ENCODE measurements around the gene XXYLT1.

DNA sequence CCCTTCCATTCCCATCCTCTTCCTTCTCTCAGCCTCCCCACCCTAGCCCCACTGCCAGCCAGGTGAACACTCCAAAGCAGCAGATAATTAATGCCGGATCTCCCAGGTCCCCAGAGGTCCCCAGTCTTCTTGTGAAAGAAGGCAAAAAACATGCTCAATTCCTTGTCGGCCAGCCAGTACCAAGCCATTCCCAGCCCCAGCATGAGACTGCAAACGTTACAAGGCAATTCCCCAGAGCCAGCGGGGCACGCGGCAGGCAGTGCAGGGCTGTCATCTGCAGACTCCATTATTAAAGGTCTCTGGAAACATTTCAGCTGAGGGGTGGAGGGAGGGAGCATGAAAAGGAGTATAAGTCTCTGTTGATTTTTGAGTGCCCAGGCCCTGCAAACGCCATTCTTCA lies 117.8 kb downstream of the XXYLT1 start:
- TF ChIP-seq, protein P1, sequence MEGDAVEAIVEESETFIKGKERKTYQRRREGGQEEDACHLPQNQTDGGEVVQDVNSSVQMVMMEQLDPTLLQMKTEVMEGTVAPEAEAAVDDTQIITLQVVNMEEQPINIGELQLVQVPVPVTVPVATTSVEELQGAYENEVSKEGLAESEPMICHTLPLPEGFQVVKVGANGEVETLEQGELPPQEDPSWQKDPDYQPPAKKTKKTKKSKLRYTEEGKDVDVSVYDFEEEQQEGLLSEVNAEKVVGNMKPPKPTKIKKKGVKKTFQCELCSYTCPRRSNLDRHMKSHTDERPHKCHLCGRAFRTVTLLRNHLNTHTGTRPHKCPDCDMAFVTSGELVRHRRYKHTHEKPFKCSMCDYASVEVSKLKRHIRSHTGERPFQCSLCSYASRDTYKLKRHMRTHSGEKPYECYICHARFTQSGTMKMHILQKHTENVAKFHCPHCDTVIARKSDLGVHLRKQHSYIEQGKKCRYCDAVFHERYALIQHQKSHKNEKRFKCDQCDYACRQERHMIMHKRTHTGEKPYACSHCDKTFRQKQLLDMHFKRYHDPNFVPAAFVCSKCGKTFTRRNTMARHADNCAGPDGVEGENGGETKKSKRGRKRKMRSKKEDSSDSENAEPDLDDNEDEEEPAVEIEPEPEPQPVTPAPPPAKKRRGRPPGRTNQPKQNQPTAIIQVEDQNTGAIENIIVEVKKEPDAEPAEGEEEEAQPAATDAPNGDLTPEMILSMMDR (IDR thresholded peaks at IDR 0.05 in 2 of 3, conservative IDR thresholded peaks at IDR 0.05 in 1 of 3; ENCODE audit: borderline replicate concordance in 1 of 3, insufficient read depth in 1 of 3, low read depth in 2 of 3, low read length in 2 of 3), result no peak
- TF ChIP-seq, protein P2, sequence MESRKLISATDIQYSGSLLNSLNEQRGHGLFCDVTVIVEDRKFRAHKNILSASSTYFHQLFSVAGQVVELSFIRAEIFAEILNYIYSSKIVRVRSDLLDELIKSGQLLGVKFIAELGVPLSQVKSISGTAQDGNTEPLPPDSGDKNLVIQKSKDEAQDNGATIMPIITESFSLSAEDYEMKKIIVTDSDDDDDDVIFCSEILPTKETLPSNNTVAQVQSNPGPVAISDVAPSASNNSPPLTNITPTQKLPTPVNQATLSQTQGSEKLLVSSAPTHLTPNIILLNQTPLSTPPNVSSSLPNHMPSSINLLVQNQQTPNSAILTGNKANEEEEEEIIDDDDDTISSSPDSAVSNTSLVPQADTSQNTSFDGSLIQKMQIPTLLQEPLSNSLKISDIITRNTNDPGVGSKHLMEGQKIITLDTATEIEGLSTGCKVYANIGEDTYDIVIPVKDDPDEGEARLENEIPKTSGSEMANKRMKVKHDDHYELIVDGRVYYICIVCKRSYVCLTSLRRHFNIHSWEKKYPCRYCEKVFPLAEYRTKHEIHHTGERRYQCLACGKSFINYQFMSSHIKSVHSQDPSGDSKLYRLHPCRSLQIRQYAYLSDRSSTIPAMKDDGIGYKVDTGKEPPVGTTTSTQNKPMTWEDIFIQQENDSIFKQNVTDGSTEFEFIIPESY (IDR thresholded peaks at IDR 0.05; ENCODE audit: extremely low read depth, insufficient replicate concordance, low read length), result no peak
- no peak for TF ChIP-seq SIN3A (IDR thresholded peaks at IDR 0.05; ENCODE audit: low read depth)
- no peak for TF ChIP-seq CEBPB (IDR thresholded peaks at IDR 0.05; ENCODE audit: low read depth)
- TF ChIP-seq EZH2phosphoT487 (IDR thresholded peaks at IDR 0.05; ENCODE audit: borderline replicate concordance), result no peak
- no peak for TF ChIP-seq FOSL1 (IDR thresholded peaks at IDR 0.05; ENCODE audit: low read depth)
- TF ChIP-seq SP1 (IDR thresholded peaks at IDR 0.05; ENCODE audit: low read depth), result no peak
- TF ChIP-seq ZNF274 (IDR thresholded peaks at IDR 0.05; ENCODE audit: low read depth, low read length), result no peak
- TF ChIP-seq POLR2A (IDR thresholded peaks at IDR 0.05; ENCODE audit: borderline replicate concordance, extremely low read depth, insufficient read depth, insufficient read length), result no peak
- TF ChIP-seq EZH2 (IDR thresholded peaks at IDR 0.05), result no peak
- TF ChIP-seq, protein P3, sequence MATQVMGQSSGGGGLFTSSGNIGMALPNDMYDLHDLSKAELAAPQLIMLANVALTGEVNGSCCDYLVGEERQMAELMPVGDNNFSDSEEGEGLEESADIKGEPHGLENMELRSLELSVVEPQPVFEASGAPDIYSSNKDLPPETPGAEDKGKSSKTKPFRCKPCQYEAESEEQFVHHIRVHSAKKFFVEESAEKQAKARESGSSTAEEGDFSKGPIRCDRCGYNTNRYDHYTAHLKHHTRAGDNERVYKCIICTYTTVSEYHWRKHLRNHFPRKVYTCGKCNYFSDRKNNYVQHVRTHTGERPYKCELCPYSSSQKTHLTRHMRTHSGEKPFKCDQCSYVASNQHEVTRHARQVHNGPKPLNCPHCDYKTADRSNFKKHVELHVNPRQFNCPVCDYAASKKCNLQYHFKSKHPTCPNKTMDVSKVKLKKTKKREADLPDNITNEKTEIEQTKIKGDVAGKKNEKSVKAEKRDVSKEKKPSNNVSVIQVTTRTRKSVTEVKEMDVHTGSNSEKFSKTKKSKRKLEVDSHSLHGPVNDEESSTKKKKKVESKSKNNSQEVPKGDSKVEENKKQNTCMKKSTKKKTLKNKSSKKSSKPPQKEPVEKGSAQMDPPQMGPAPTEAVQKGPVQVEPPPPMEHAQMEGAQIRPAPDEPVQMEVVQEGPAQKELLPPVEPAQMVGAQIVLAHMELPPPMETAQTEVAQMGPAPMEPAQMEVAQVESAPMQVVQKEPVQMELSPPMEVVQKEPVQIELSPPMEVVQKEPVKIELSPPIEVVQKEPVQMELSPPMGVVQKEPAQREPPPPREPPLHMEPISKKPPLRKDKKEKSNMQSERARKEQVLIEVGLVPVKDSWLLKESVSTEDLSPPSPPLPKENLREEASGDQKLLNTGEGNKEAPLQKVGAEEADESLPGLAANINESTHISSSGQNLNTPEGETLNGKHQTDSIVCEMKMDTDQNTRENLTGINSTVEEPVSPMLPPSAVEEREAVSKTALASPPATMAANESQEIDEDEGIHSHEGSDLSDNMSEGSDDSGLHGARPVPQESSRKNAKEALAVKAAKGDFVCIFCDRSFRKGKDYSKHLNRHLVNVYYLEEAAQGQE (IDR thresholded peaks at IDR 0.05; ENCODE audit: low read depth), result no peak
- TF ChIP-seq, protein P4, sequence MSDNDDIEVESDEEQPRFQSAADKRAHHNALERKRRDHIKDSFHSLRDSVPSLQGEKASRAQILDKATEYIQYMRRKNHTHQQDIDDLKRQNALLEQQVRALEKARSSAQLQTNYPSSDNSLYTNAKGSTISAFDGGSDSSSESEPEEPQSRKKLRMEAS (IDR thresholded peaks at IDR 0.05), result no peak
- TF ChIP-seq POLR2AphosphoS5 (IDR thresholded peaks at IDR 0.05; ENCODE audit: low read depth, low read length), result no peak

Data from HCT116 (cell line).